ENCODE measurements around the gene LTA.

The LTA gene

GRCh38 chr6:31581434-31582229 lies 9.5 kb downstream of the LTA start:
- no peak for DNase-seq (ENCODE audit: low read depth in 2 of 2)
- TF ChIP-seq CTCF (IDR thresholded peaks at IDR 0.05; ENCODE audit: low read depth, low read length) = no peak
- peak overlapping the region; percentile 84 to 90 for H3K4me3 ChIP-seq (replicated peaks in 1 of 2; ENCODE audit: low read depth in 2 of 2, low read length in 2 of 2)

- TF ChIP-seq CTCF (IDR thresholded peaks at IDR 0.05; ENCODE audit: low read depth, low read length) = no peak
- DNase-seq (ENCODE audit: low read depth in 2 of 2) = no peak
Measured at GRCh38 chr6:31582230-31582643, 10.1 kb downstream of the LTA start, which contains the start of gene LTB. Gene LTB, minus strand, starts transcription at chr6:31582424. Its CDS starts 7 bp downstream, at chr6:31582417.

GRCh38 chr6:31585491-31585890 lies 13.4 kb downstream of the LTA start:
- H3K4me3 ChIP-seq (replicated peaks in 1 of 2; ENCODE audit: low read depth in 2 of 2, low read length in 2 of 2) = no peak overlapping the region
- DNase-seq (ENCODE audit: low read depth in 2 of 2) = no peak
- peak; percentile 43 for TF ChIP-seq CTCF (IDR thresholded peaks at IDR 0.05; ENCODE audit: low read depth, low read length)

More at GRCh38 chr6:31582230-31582643, 10.1 kb downstream of the LTA start, which contains the start of gene LTB:
- peak within 1 kb of the TSS; percentile 84 to 90 for H3K4me3 ChIP-seq (replicated peaks in 1 of 2; ENCODE audit: low read depth in 2 of 2, low read length in 2 of 2)

GRCh38 chr6:31586008-31586407 lies 13.9 kb downstream of the LTA start, which contains the start of gene LST1:
Gene LST1, plus strand, starts transcription at chr6:31586277. Its CDS starts 1,023 bp downstream, at chr6:31587300.
- no peak for TF ChIP-seq CTCF (IDR thresholded peaks at IDR 0.05; ENCODE audit: low read depth, low read length)
- H3K4me3 ChIP-seq (replicated peaks in 1 of 2; ENCODE audit: low read depth in 2 of 2, low read length in 2 of 2) = no peak within 1 kb of the TSS

GRCh38 chr6:31586599-31587281 lies 14.7 kb downstream of the LTA start:
- H3K4me3 ChIP-seq (replicated peaks in 1 of 2; ENCODE audit: low read depth in 2 of 2, low read length in 2 of 2) = no peak overlapping the region
- no peak for DNase-seq (ENCODE audit: low read depth in 2 of 2)
- TF ChIP-seq CTCF (IDR thresholded peaks at IDR 0.05; ENCODE audit: low read depth, low read length) = no peak

More at GRCh38 chr6:31586008-31586407, 13.9 kb downstream of the LTA start, which contains the start of gene LST1:
- DNase-seq (ENCODE audit: low read depth in 2 of 2) = peak in 1 of 2 donors; percentile 42

GRCh38 chr6:31587791-31588777 lies 16.0 kb downstream of the LTA start:
- no peak overlapping the region for H3K4me3 ChIP-seq (replicated peaks in 1 of 2; ENCODE audit: low read depth in 2 of 2, low read length in 2 of 2)

More at GRCh38 chr6:31587791-31588777, 16.0 kb downstream of the LTA start:
- DNase-seq (ENCODE audit: low read depth in 2 of 2) = no peak
- no peak for TF ChIP-seq CTCF (IDR thresholded peaks at IDR 0.05; ENCODE audit: low read depth, low read length)
